Endothelial cell (in vitro differentiated cells): ENCODE data around the gene SLC6A11. TPM values are rescaled to one million over a fixed set of nuclear protein-coding genes. Genes with fewer than 3 reads are reported as not detected.

Source experiments
- DNase-seq: peaks from one replicate; pipeline ENCODE4 v3.0.0; 2021; ENCODE audit warnings: low spot score
- H3K27ac Mint-ChIP-seq: one replicate; pipeline ENCODE4 v1.8.0; 2021; ENCODE audit warnings: mixed read lengths, inconsistent platforms; ENCODE audit not compliant: unreplicated experiment
- H3K27me3 Mint-ChIP-seq: one replicate; pipeline ENCODE4 v1.8.0; 2021; ENCODE audit warnings: mild to moderate bottlenecking, moderate library complexity, mixed read lengths, inconsistent platforms; ENCODE audit not compliant: unreplicated experiment
- H3K36me3 Mint-ChIP-seq: one replicate; pipeline ENCODE4 v1.8.0; 2021; ENCODE audit warnings: mild to moderate bottlenecking, low read depth, mixed read lengths, inconsistent platforms; ENCODE audit not compliant: unreplicated experiment
- H3K4me1 Mint-ChIP-seq: one replicate; pipeline ENCODE4 v1.8.0; 2021; ENCODE audit warnings: mild to moderate bottlenecking, mixed read lengths, inconsistent platforms; ENCODE audit not compliant: unreplicated experiment
- H3K4me3 Mint-ChIP-seq: one replicate; pipeline ENCODE4 v1.8.0; 2021; ENCODE audit warnings: mild to moderate bottlenecking, mixed read lengths, inconsistent platforms; ENCODE audit not compliant: unreplicated experiment
- H3K9me3 Mint-ChIP-seq: one replicate; pipeline ENCODE4 v1.8.0; 2021; ENCODE audit warnings: mixed read lengths, inconsistent platforms; ENCODE audit not compliant: unreplicated experiment
- total RNA-seq: library from RNA; stranded (reverse); fragmentation: NEBNext Ultra II Directional; extraction: Animal tissue kit (Norgen Biotek cat#: 25700); gene quantifications from one replicate; pipeline ENCODE4 v1.2.1, GENCODE V29; 2021; ENCODE audit not compliant: unreplicated experiment
- TF ChIP-seq, protein P1 (sequence below): fragments of 200-600 bp; sonication (generic); IDR thresholded peaks from one replicate; pipeline ENCODE4 v1.5.0; 2021; ENCODE audit warnings: antibody characterized with exemption; ENCODE audit not compliant: unreplicated experiment

SLC6A11 gene
- total RNA-seq, 1 donor from 2014 or later, result 0.15 TPM

GRCh38 chr3:10901296-10901945 lies 85.4 kb downstream of the SLC6A11 start:
- DNase-seq, result no peak
- Mint-ChIP-seq H3K27ac (no peak overlapping the region), H3K36me3 (no peaks in the 10 kb centered on the region), H3K27me3 (no peaks in the 10 kb centered on the region), H3K9me3 (peaks cover 3% of the 10 kb centered on the region), H3K4me1 (no peaks in the 10 kb centered on the region), H3K4me3 (no peak overlapping the region)
- TF ChIP-seq, protein P1, sequence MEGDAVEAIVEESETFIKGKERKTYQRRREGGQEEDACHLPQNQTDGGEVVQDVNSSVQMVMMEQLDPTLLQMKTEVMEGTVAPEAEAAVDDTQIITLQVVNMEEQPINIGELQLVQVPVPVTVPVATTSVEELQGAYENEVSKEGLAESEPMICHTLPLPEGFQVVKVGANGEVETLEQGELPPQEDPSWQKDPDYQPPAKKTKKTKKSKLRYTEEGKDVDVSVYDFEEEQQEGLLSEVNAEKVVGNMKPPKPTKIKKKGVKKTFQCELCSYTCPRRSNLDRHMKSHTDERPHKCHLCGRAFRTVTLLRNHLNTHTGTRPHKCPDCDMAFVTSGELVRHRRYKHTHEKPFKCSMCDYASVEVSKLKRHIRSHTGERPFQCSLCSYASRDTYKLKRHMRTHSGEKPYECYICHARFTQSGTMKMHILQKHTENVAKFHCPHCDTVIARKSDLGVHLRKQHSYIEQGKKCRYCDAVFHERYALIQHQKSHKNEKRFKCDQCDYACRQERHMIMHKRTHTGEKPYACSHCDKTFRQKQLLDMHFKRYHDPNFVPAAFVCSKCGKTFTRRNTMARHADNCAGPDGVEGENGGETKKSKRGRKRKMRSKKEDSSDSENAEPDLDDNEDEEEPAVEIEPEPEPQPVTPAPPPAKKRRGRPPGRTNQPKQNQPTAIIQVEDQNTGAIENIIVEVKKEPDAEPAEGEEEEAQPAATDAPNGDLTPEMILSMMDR, result no peak

- peaks cover 5% of the 10 kb centered on the region for H3K36me3 Mint-ChIP-seq
- TF ChIP-seq, protein P1, result no peak
- H3K27me3 Mint-ChIP-seq, result no peaks in the 10 kb centered on the region
- no peaks in the 10 kb centered on the region for H3K4me1 Mint-ChIP-seq
- DNase-seq, result no peak
- no peak overlapping the region for H3K4me3 Mint-ChIP-seq
- no peak overlapping the region for H3K27ac Mint-ChIP-seq
- peaks cover 14% of the 10 kb centered on the region for H3K9me3 Mint-ChIP-seq
Observed at GRCh38 chr3:10907262-10907661, 91.2 kb downstream of the SLC6A11 start.

- Mint-ChIP-seq H3K27me3 (peaks cover 3% of the 10 kb centered on the region), H3K27ac (no peak overlapping the region)
- no peak for DNase-seq
Observed at GRCh38 chr3:10910367-10910766, 94.3 kb downstream of the SLC6A11 start.

GRCh38 chr3:10911350-10912002 lies 95.4 kb downstream of the SLC6A11 start:
- no peak for DNase-seq
- peaks cover 5% of the 10 kb centered on the region for H3K36me3 Mint-ChIP-seq
- H3K4me3 Mint-ChIP-seq, result no peak overlapping the region
- H3K27me3 Mint-ChIP-seq, result peaks cover 3% of the 10 kb centered on the region
- H3K27ac Mint-ChIP-seq, result no peak overlapping the region
- TF ChIP-seq, protein P1, result no peak
- no peaks in the 10 kb centered on the region for H3K4me1 Mint-ChIP-seq
- H3K9me3 Mint-ChIP-seq, result peaks cover 11% of the 10 kb centered on the region

More at GRCh38 chr3:10910367-10910766, 94.3 kb downstream of the SLC6A11 start:
- Mint-ChIP-seq H3K4me3 (no peak overlapping the region), H3K36me3 (peaks cover 5% of the 10 kb centered on the region), H3K9me3 (peaks cover 14% of the 10 kb centered on the region), H3K4me1 (no peaks in the 10 kb centered on the region)
- TF ChIP-seq, protein P1, result no peak

- TF ChIP-seq, protein P1, result no peak
- H3K4me3 Mint-ChIP-seq, result no peak overlapping the region
Observed at GRCh38 chr3:10912786-10913185, 96.8 kb downstream of the SLC6A11 start.

More at GRCh38 chr3:10912786-10913185, 96.8 kb downstream of the SLC6A11 start:
- Mint-ChIP-seq H3K27me3 (peaks cover 3% of the 10 kb centered on the region), H3K4me1 (no peaks in the 10 kb centered on the region), H3K9me3 (no peaks in the 10 kb centered on the region), H3K36me3 (peaks cover 5% of the 10 kb centered on the region), H3K27ac (no peak overlapping the region)
- DNase-seq, result no peak
